Left renal pelvis (tissue), 4 donors: ENCODE data around the gene AMOT. TPM values are rescaled to one million over a fixed set of nuclear protein-coding genes. Genes with fewer than 3 reads are reported as not detected.

Experiments
- DNase-seq, 4 donors: peaks; one replicate each; pipeline ENCODE4 v3.0.0-alpha.2; 2013; ENCODE audit warnings: low read depth in 4 of 4, low spot score in 3 of 4
- polyA plus RNA-seq, 4 donors: library from polyadenylated mRNA; unstranded; fragments of 120-200 nt; gene quantifications; one replicate each; pipeline ENCODE4 v1.2.1, GENCODE V29; 2013; ENCODE audit not compliant: insufficient read length in 4 of 4

AMOT gene
- polyA plus RNA-seq, 4 donors, result 46.5 to 72.5 (median 71.2) TPM

DNA sequence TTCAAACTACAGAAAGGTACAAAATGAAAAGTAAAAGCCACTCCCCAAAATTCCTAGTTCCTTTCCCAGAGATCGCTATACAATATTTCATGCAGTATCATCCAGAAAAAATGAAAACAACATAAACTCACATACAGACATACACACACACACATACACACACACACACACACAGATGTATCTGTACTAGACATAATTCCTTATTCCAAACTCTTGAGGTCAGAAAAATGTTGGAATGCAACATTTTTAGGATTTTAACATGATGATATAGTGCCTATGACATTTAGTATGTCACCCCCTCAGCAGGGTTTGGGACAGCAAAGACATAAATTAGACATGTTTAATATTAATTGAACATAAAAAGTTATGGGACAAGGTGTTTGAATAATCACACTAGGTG is 87.5 kb downstream of the AMOT start:
- no peak for DNase-seq

DNA sequence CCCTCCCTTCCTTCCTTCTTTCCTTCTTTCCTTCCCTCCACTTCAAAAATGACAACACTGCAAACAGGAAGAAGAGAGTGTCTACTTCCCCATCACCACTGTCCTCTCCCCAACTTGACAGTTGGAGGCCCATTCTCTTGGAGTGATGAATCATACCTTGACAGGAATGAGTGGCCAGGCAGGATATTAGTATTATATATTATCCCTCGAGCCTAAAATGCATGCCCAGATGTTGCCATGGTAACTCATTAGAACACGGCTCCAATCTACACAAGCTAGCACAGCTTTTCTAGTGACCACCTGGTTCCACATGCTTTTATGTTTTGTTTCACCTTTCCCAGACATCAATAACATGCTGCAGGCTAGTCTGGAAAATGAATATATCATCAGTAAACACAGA is 89.6 kb downstream of the AMOT start:
- DNase-seq, result no peak

GRCh38 chrX:112746812-112747595 is 93.6 kb downstream of the AMOT start:
- DNase-seq, result no peak

DNA sequence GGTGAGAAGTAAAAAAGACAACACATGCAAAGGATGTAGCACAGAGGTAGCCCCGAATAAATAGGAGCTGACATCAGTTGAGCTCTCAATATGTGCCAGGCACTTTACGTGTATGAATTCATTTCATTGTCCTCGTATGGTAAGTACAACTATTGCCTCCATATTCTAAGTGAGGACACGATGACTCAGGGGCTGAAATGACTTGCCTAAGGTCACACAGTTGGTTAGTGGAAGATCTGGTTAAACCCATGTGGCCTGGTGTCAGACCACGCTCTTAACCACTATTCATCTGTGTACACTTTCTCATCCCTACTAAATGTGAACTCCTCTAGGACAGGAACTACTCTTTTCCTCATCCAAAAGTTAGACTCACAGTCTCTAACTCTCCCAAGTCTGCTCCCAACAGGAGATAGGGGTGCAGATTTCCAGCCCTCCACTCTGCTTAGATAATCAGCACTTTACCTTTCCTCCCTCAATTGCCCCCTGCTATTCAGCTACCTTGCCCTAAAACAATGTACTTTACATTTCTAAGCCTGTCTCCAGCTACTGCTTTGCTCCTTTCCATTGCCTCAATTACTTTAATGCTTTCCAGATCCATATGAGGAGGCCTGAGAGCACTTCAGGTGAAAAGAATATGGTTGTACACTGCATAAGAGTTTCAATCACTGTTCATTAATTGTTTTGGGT is 102.1 kb downstream of the AMOT start:
- DNase-seq, result no peak

DNA sequence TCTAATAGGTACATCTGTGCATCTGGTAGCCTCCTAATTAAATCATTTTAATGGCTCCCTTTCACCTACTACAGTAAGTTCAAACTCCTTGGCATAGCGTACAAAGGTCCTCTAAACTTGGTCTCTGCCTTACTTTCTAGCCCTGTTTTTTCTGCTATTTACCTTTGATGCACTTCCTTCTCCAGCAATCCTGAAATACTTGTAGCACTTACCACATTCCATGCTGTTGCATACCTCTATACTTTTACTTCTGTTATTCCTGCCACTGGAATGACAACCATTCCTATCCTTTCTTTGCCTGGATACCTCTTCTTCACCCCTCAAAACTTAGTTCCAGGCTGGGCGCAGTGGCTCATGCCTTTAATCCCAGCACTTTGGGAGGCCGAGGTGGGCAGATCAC is 104.3 kb downstream of the AMOT start:
- no peak for DNase-seq

DNA sequence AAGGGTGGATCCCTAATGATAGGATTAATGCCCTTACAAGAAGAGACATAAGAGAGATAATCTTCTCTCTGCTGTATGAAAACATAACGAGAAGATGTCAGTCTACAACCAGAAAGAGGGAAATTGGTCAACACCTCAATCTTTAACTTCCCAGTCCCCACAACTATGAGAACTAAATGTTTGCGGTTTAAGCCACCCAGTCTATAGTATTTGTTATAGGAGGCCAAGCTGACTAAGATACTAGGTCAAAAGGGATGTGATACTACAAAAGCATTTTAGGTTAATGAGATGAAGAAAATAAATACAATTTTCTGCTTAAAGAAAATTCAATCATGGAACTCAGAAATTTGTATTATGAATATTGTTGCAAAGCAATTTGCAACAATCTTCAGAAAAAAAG is 105.5 kb downstream of the AMOT start:
- DNase-seq, result no peak

GRCh38 chrX:112734290-112734689 is 106.3 kb downstream of the AMOT start:
- DNase-seq, result peak in 1 of 4 donors; percentile 7

DNA sequence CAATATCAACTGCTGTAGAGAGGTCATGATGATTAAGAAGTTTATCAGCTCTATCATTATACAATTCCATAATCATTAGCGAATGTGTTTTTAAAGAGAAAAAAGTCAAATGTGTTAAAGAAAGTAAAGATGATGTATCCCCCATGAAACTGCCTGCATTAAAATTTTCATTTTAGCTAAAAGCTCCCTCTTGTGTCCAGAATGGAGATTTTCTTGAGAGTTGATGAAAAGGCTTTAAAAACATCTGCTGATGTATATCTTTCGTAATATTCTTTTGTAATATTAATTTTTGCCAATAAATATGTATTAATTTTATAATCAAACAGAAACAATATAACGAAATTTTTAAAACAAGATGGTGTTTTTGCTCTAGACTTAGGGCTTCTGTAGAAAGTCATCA is 108.8 kb downstream of the AMOT start:
- no peak for DNase-seq

Other genes with a start within 250 kb of the AMOT start
- gene LHFPL1, start 160.9 kb downstream of the AMOT start, polyA plus RNA-seq, result under 1 TPM; 0.42 to 0.70 (median 0.58) TPM